Measurements from ENCODE around the gene ITGA7.

The ITGA7 gene

DNA sequence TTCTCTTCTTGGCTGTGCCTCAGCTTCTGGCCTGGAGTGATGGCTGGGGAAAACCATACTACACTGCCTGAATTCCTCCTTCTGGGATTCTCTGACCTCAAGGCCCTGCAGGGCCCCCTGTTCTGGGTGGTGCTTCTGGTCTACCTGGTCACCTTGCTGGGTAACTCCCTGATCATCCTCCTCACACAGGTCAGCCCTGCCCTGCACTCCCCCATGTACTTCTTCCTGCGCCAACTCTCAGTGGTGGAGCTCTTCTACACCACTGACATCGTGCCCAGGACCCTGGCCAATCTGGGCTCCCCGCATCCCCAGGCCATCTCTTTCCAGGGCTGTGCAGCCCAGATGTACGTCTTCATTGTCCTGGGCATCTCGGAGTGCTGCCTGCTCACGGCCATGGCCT, 70.9 kb downstream of the ITGA7 start, which contains the start of gene OR10P1:
Gene OR10P1, plus strand, starts transcription at position 40 of the 400 bp plus-strand sequence. Its CDS starts 0 bp downstream, at position 40.
- no peak for DNase-seq

DNA sequence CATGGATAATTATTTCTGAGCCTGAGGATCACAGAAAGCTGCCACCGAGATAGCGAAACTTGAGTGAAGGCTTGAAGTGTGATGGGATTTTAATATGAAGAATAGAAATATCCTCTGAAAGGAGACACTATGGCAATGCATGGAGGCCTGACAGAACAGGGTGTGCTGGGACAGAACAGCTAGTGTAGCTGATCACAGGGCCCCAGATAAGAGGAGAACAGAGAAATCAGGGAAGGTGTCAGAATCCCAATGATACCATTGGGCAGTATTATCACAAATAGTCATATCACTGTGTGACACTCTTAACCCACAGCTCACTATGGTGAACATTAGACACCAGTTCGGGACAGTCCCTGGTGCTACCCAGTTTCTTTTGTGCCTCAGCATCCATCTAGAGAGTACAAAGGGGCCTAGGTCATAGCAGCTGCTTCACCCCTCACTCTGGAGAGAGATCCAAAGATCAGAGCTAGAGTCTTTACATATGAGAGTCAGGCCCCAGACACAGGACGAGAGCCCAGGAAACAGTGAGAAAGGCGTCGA, 71.5 kb downstream of the ITGA7 start:
- DNase-seq = no peak
